GM18873 (cell line): Measurements from ENCODE around the gene TRIM74.
"Not testable (repeated sequence)": the region's sequence is repeated elsewhere in the genome, so short reads cannot be mapped to it uniquely, and the experiment has no call there.

Experiments
- ATAC-seq: cut with Tn5 transposase; IDR thresholded peaks from one replicate; pipeline ENCODE4 v1.9.1; 2021; ENCODE audit warnings: mild to moderate bottlenecking, moderate library complexity, moderate number of reproducible peaks; ENCODE audit not compliant: unreplicated experiment, low FRiP score

The TRIM74 gene

GRCh38 chr7:72914756-72915525, 54.3 kb downstream of the TRIM74 start:
- not testable (repeated sequence) for ATAC-seq

- not testable (repeated sequence) for ATAC-seq
Observed at GRCh38 chr7:72913750-72914149, 55.5 kb downstream of the TRIM74 start.

- ATAC-seq, result not testable (repeated sequence)
Observed at GRCh38 chr7:72911395-72911794, 57.9 kb downstream of the TRIM74 start.
